Tibial nerve (tissue), 3 donors: Measurements from ENCODE around the gene TBC1D14.

Experiments
- POLR2A ChIP-seq, 2 donors: fragments of 450-650 bp; IDR thresholded peaks; one replicate each; pipeline ENCODE4 v1.6.1; 2017; ENCODE audit warnings: antibody characterized with exemption in 2 of 2, mild to moderate bottlenecking in 2 of 2, moderate library complexity in 2 of 2
- TF ChIP-seq, protein P1 (sequence below), 5 experiments: fragments of 200-600 bp in 3 of 5; fragments of 450-650 bp in 2 of 5; sonication (generic) in 3 of 5; IDR thresholded peaks; one replicate each; pipeline ENCODE4 v1.5.1; 2016 to 2019; ENCODE audit warnings: antibody characterized with exemption in 5 of 5, mild to moderate bottlenecking in 3 of 5, moderate library complexity in 2 of 5

DNA sequence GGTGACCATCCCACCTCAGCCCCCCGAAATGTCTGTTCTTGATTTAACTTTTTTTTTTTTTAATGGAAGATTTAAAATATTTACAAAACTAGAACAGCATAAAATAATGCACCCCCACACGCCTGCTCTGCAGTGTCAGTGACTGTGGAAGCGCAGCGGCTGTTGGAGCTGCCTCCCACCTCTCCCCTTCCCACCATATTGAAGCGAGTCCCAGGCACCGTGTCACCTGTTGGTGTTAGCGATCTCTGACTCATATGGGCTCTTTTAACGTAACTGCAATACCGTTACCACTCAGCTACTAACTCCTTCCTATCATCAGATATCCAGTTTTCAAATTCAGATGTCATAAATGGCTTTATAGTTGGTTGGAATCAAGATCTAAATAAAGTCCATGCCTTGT is 116.5 kb downstream of the TBC1D14 start:
- TF ChIP-seq, protein P1, sequence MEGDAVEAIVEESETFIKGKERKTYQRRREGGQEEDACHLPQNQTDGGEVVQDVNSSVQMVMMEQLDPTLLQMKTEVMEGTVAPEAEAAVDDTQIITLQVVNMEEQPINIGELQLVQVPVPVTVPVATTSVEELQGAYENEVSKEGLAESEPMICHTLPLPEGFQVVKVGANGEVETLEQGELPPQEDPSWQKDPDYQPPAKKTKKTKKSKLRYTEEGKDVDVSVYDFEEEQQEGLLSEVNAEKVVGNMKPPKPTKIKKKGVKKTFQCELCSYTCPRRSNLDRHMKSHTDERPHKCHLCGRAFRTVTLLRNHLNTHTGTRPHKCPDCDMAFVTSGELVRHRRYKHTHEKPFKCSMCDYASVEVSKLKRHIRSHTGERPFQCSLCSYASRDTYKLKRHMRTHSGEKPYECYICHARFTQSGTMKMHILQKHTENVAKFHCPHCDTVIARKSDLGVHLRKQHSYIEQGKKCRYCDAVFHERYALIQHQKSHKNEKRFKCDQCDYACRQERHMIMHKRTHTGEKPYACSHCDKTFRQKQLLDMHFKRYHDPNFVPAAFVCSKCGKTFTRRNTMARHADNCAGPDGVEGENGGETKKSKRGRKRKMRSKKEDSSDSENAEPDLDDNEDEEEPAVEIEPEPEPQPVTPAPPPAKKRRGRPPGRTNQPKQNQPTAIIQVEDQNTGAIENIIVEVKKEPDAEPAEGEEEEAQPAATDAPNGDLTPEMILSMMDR (IDR thresholded peaks at IDR 0.05) = no peak
- TF ChIP-seq POLR2A (IDR thresholded peaks at IDR 0.05) = no peak
